OCI-LY1 (cell line): ENCODE data around the gene CHPF2.

Experiments
- H2AFZ ChIP-seq: fragments of 200-600 bp; sonication (generic), shearing (Covaris generic); 2 replicates; pipeline ENCODE4 v1.6.0; 2014; ENCODE audit warnings: antibody characterized with exemption, mild to moderate bottlenecking, low read length
- H3F3A ChIP-seq: fragments of 200-600 bp; sonication (generic), shearing (Covaris generic); 2 replicates; pipeline ENCODE4 v1.6.0; 2014; ENCODE audit warnings: mild to moderate bottlenecking, antibody characterized with exemption, low read length, moderate library complexity; ENCODE audit not compliant: insufficient read depth
- H3K27ac ChIP-seq: fragments of 200-600 bp; sonication (generic); 2 replicates; pipeline ENCODE4 v1.5.1; 2014; ENCODE audit warnings: low read length, mixed run types, mild to moderate bottlenecking, low read depth; ENCODE audit not compliant: poor library complexity, severe bottlenecking
- H3K27me3 ChIP-seq: fragments of 200-600 bp; sonication (generic); 2 replicates; pipeline ENCODE4 v1.6.0; 2014; ENCODE audit warnings: antibody characterized with exemption, mild to moderate bottlenecking, low read length, moderate library complexity; ENCODE audit not compliant: insufficient read depth
- H3K36me3 ChIP-seq: fragments of 200-600 bp; sonication (generic); 2 replicates; pipeline ENCODE4 v1.6.1; 2014; ENCODE audit warnings: mild to moderate bottlenecking, antibody characterized with exemption, low read length, moderate library complexity, mixed read lengths; ENCODE audit not compliant: insufficient read depth
- H3K4me1 ChIP-seq: fragments of 200-600 bp; sonication (generic); 2 replicates; pipeline ENCODE4 v1.5.1; 2014; ENCODE audit warnings: mild to moderate bottlenecking, low read length, moderate library complexity; ENCODE audit not compliant: insufficient read depth, severe bottlenecking
- H3K4me2 ChIP-seq: fragments of 200-600 bp; sonication (generic), shearing (Covaris generic); 2 replicates; pipeline ENCODE4 v1.6.1; 2014; ENCODE audit warnings: low read length
- H3K4me3 ChIP-seq: fragments of 200-600 bp; sonication (generic); 2 replicates; pipeline ENCODE4 v1.5.1; 2014; ENCODE audit warnings: low read length, low read depth, mild to moderate bottlenecking, mixed read lengths; ENCODE audit not compliant: poor library complexity, severe bottlenecking
- H3K79me2 ChIP-seq: fragments of 200-600 bp; shearing (Covaris generic); 2 replicates; pipeline ENCODE4 v1.6.1; 2016; ENCODE audit warnings: mixed run types, low read length, mixed read lengths; ENCODE audit not compliant: insufficient read depth
- H3K9ac ChIP-seq: fragments of 200-600 bp; sonication (generic), shearing (Covaris generic); 2 replicates; pipeline ENCODE4 v1.6.1; 2014; ENCODE audit warnings: mild to moderate bottlenecking, low read length, mixed read lengths
- H3K9me2 ChIP-seq: fragments of 200-600 bp; sonication (generic), shearing (Covaris generic); 2 replicates; pipeline ENCODE4 v1.6.1; 2014; ENCODE audit warnings: low read depth, mild to moderate bottlenecking, low read length, mixed read lengths
- H3K9me3 ChIP-seq: fragments of 200-600 bp; shearing (Covaris generic); 2 replicates; pipeline ENCODE4 v1.6.1; 2014; ENCODE audit warnings: low read length, mixed read lengths
- H4K20me1 ChIP-seq: fragments of 200-600 bp; sonication (generic), shearing (Covaris generic); 2 replicates; pipeline ENCODE4 v1.6.0; 2016; ENCODE audit warnings: mild to moderate bottlenecking, low read length; ENCODE audit not compliant: insufficient read depth
- EZH2 ChIP-seq: fragments of 200-600 bp; sonication (generic), shearing (Covaris generic); IDR thresholded peaks from 2 replicates; pipeline ENCODE4 v1.8.0; 2017; ENCODE audit warnings: borderline replicate concordance, mixed run types, mild to moderate bottlenecking, antibody characterized with exemption, low read length, moderate library complexity, mixed read lengths
- TF ChIP-seq, protein P1 (sequence below): fragments of 200-600 bp; sonication (generic), shearing (Covaris generic); IDR thresholded peaks from 2 replicates; pipeline ENCODE4 v1.5.1; 2017; ENCODE audit warnings: mild to moderate bottlenecking, antibody characterized with exemption, low read length, moderate library complexity, mixed read lengths

The CHPF2 gene

DNA sequence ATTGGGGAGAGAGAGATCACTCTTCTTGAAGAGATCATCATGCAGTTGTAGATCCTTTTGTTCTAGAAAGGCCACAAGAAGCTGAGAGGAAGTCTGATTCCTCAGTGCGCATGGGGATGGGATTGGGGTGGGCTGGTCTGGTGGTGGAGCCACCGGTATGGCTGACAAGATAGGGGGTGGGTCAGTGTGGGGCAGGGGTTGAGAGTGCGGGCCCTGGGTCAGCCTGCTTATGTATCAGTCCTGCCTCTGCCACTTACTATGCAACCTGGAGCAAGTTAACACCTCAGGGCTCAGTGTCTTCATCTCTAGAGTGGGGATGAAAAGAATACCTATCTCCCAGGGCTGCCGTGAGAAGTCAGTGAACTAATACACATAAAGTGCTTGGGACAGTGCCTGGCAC is 8.3 kb downstream of the CHPF2 start:
- Histone ChIP-seq H3K4me1 (peaks cover 28% of the 10 kb centered on the region), H3K27ac (no peak overlapping the region), H3K36me3 (peaks cover 38% of the 10 kb centered on the region)

DNA sequence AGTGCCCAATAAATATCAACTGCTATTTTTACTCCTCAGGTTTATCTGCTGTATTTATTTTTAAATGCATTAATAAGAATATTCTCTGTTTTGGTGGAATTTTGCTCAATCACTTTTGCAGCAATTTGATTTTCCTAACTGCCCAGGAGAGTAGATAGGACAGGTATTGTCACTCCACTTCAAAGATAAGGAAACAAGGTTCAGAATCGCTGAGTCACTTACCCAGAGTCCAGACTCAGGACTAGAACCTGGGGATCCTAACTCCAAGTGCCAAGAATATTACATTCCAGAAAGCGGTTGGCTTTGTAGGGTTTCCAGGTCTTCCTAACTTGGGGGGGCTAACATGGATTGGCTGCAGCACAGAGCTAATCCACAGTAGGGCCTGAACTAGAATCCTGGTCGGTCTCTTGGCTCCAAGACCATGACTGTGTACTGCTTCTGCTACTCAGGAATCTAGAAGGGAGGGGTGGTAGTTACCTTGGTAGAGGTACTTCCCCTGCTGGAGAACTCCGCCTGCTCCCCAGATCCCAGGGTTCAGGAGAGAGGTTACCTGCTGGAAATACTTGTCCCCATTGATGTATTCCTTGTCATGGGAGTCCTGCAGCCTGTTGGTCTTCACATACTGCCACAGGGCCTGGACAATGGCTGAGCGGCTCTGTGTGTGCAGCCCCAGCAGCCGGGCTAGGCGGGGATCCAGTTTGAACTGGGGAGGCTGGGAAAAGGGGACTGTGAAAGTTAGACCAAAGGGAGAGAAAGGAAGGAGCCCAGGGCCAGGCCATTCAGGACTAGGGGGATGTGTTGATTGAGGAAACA is 8.9 kb downstream of the CHPF2 start:
- Histone ChIP-seq H3K4me1 (peaks cover 31% of the 10 kb centered on the region), H3K9ac (no peak overlapping the region), H3K27ac (no peak overlapping the region), H3K9me3 (no peaks in the 10 kb centered on the region), H3K9me2 (no peaks in the 10 kb centered on the region), H2AFZ (no peak overlapping the region), H3K79me2 (no peaks in the 10 kb centered on the region), H3F3A (no peaks in the 10 kb centered on the region), H4K20me1 (no peaks in the 10 kb centered on the region), H3K27me3 (peaks cover 8% of the 10 kb centered on the region), H3K4me3 (no peak overlapping the region), H3K36me3 (peaks cover 34% of the 10 kb centered on the region), H3K4me2 (no peak overlapping the region)
- TF ChIP-seq, protein P1, sequence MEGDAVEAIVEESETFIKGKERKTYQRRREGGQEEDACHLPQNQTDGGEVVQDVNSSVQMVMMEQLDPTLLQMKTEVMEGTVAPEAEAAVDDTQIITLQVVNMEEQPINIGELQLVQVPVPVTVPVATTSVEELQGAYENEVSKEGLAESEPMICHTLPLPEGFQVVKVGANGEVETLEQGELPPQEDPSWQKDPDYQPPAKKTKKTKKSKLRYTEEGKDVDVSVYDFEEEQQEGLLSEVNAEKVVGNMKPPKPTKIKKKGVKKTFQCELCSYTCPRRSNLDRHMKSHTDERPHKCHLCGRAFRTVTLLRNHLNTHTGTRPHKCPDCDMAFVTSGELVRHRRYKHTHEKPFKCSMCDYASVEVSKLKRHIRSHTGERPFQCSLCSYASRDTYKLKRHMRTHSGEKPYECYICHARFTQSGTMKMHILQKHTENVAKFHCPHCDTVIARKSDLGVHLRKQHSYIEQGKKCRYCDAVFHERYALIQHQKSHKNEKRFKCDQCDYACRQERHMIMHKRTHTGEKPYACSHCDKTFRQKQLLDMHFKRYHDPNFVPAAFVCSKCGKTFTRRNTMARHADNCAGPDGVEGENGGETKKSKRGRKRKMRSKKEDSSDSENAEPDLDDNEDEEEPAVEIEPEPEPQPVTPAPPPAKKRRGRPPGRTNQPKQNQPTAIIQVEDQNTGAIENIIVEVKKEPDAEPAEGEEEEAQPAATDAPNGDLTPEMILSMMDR = no peak
- TF ChIP-seq EZH2 = no peak

More for the DNA sequence above, 8.3 kb downstream of the CHPF2 start:
- no peaks in the 10 kb centered on the region for H3K9me3 ChIP-seq
- H3K4me2 ChIP-seq = no peak overlapping the region
- no peak overlapping the region for H3K4me3 ChIP-seq
- no peaks in the 10 kb centered on the region for H3F3A ChIP-seq
- TF ChIP-seq, protein P1 = no peak
- TF ChIP-seq EZH2 = no peak
- H4K20me1 ChIP-seq = no peaks in the 10 kb centered on the region
- no peak overlapping the region for H2AFZ ChIP-seq
- no peaks in the 10 kb centered on the region for H3K9me2 ChIP-seq
- peaks cover 8% of the 10 kb centered on the region for H3K27me3 ChIP-seq
- no peaks in the 10 kb centered on the region for H3K79me2 ChIP-seq
- no peak overlapping the region for H3K9ac ChIP-seq

DNA sequence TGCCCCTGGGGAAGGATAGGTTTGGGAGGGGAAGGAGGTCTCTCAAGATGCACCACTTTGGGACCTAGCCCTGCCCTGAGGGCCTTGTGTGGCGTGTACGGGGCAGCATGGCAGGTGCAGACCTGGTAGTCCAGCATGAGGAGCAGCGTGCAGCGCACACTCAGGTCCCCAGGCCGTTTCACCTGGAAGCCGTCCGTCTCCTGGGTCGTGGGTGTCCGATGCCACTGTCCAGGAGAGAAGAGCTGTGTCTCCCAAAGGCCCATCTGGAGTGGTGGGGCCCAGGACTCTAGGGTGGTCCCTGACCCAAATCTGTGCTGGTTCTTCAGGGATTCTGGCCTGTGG is 9.4 kb downstream of the CHPF2 start:
- Histone ChIP-seq H3K36me3 (peaks cover 28% of the 10 kb centered on the region), H3K4me1 (peaks cover 31% of the 10 kb centered on the region), H3K27me3 (peaks cover 8% of the 10 kb centered on the region), H3K4me3 (no peak overlapping the region), H4K20me1 (no peaks in the 10 kb centered on the region), H3K79me2 (no peaks in the 10 kb centered on the region), H3K9ac (no peak overlapping the region), H2AFZ (no peak overlapping the region), H3K9me2 (no peaks in the 10 kb centered on the region), H3K9me3 (no peaks in the 10 kb centered on the region), H3K27ac (no peak overlapping the region), H3K4me2 (no peak overlapping the region), H3F3A (no peaks in the 10 kb centered on the region)
- no peak for TF ChIP-seq EZH2
- TF ChIP-seq, protein P1 = no peak
